Natural killer cell treated with Interleukin-12 subunit alpha and Interleukin-12 subunit beta and Interleukin-15 and Interleukin-18, amount 100 ng/mL, for 72 hours (primary cell): Measurements from ENCODE around the gene GATA5. TPM values are rescaled to one million over a fixed set of nuclear protein-coding genes. Genes with fewer than 3 reads are reported as not detected.

Source experiments
- ATAC-seq, 2 donors: fragments of 150-1000 bp; cut with Tn5 transposase in 1 of 2; sonication (Bioruptor Pico), chemical (Tn5 transposase) in 1 of 2; 2 replicates each; pipeline ENCODE4 v1.10.0; 2021
- DNase-seq: peaks from one replicate; pipeline ENCODE4 v3.0.0; 2022; ENCODE audit warnings: low spot score
- H3K27ac Mint-ChIP-seq, 2 donors: 1 replicate in 1 of 2; 2 replicates in 1 of 2; pipeline ENCODE4 v1.8.0; 2022; ENCODE audit warnings: mixed read lengths in 2 of 2, mild to moderate bottlenecking in 1 of 2, moderate library complexity in 1 of 2
- H3K27me3 Mint-ChIP-seq, 2 donors: 1 replicate in 1 of 2; 2 replicates in 1 of 2; pipeline ENCODE4 v1.8.0; 2022; ENCODE audit warnings: mixed read lengths in 2 of 2
- H3K36me3 Mint-ChIP-seq: one replicate; pipeline ENCODE4 v1.8.0; 2022; ENCODE audit warnings: mixed read lengths
- H3K4me1 Mint-ChIP-seq, 2 donors: 1 replicate in 1 of 2; 2 replicates in 1 of 2; pipeline ENCODE4 v1.8.0; 2022; ENCODE audit warnings: low read depth in 2 of 2, mixed read lengths in 2 of 2, mild to moderate bottlenecking in 1 of 2
- H3K4me3 Mint-ChIP-seq: one replicate; pipeline ENCODE4 v1.8.0; 2022; ENCODE audit warnings: mixed read lengths
- H3K9me3 Mint-ChIP-seq: 2 replicates; pipeline ENCODE4 v1.8.0; 2022; ENCODE audit warnings: mixed read lengths
- total RNA-seq, 2 donors: library from RNA; stranded (reverse); gene quantifications; one replicate each; pipeline ENCODE4 v1.2.3, GENCODE V29; 2022

GATA5 gene
- total RNA-seq, 2 donors from 2014 or later: not detected

GRCh38 chr20:62480318-62480717 is 4.5 kb upstream of the GATA5 start:
- no peak overlapping the region for H3K4me3 Mint-ChIP-seq
- H3K36me3 Mint-ChIP-seq: peaks cover 4% of the 10 kb centered on the region
- no peak overlapping the region for H3K27ac Mint-ChIP-seq
- ATAC-seq (no peak), DNase-seq (no peak)
- H3K9me3 Mint-ChIP-seq: no peaks in the 10 kb centered on the region
- peaks cover 26 to 32% of the 10 kb centered on the region in 2 donors for H3K27me3 Mint-ChIP-seq
- H3K4me1 Mint-ChIP-seq: peaks cover 0 to 11% of the 10 kb centered on the region in 2 donors

- ATAC-seq: no peak
- no peak for DNase-seq
- H3K4me1 Mint-ChIP-seq: peaks cover 0 to 11% of the 10 kb centered on the region in 2 donors
- peaks cover 26 to 32% of the 10 kb centered on the region in 2 donors for H3K27me3 Mint-ChIP-seq
- no peaks in the 10 kb centered on the region for H3K9me3 Mint-ChIP-seq
- H3K27ac Mint-ChIP-seq: no peak overlapping the region
- peaks cover 4% of the 10 kb centered on the region for H3K36me3 Mint-ChIP-seq
- H3K4me3 Mint-ChIP-seq: no peak overlapping the region
These were observed 3.9 kb upstream of the GATA5 start for GRCh38 chr20:62479656-62480055.

DNA sequence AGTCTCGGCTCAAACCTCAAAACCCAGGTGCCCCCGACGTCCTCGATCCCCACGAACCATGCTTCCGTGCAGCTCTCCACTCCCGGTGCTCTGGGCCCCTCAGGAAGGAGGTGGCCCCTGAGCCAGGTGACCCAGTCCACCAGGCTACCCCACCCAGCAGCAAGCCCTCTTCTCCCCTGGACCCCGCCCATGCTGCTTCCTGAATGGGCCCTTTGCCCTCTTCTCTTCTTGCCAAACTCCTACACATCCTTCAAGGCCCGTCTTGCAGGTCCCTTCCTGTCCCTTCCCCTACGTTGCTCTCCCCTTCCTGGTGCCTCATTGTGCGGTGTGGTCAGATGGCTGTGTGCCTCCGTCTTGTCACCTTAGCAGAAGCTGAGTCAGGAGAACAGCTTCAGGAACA is 3.4 kb upstream of the GATA5 start:
- ATAC-seq: no peak
- Mint-ChIP-seq H3K27me3 (peaks cover 26 to 32% of the 10 kb centered on the region in 2 donors), H3K4me3 (no peak overlapping the region), H3K36me3 (peaks cover 4% of the 10 kb centered on the region), H3K4me1 (peaks cover 0 to 11% of the 10 kb centered on the region in 2 donors), H3K9me3 (no peaks in the 10 kb centered on the region), H3K27ac (no peak overlapping the region)
- DNase-seq: no peak

DNA sequence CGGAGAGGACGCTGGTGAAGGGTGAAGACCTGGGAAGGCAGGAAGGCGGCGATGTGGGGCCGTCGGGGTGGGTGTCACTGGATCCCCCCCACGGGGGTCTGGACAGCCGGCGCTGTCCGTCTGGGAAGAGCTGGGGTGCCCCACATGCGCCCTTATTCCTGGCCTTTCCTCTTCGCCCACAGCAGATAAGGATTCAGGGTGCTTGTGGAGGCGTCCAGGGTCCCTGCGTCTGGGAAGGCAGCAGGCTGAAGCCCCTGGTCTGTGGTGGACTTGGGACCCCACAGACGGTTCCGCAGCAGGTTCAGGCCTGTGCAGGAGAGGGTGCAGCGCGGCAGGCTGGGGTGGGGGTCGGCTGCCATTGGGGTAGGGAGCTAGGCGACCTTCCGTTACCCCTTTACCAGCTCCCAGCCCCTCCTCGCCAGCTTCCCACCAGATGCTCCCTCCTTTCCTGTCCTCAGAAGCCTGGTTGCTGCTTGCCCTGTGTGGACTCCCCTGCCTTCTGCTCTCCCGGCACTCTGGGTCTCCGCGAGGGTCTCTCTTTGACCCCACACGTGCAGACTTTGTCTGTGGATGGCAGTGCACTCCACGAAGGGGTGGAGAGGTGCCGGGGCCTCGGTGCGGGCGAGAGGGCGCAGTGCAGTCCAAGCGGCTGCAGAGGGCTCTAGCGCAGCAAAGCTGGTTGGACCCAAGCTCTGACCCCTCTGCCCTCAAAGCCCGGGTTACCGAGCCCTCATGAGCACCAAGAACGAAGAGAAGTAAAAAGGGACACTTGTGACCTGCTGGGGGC is 2.1 kb upstream of the GATA5 start:
- H3K4me1 Mint-ChIP-seq: peaks cover 0 to 9% of the 10 kb centered on the region in 2 donors
- no peaks in the 10 kb centered on the region for H3K9me3 Mint-ChIP-seq
- DNase-seq: no peak
- H3K36me3 Mint-ChIP-seq: peaks cover 4% of the 10 kb centered on the region
- no peak overlapping the region for H3K4me3 Mint-ChIP-seq
- no peak for ATAC-seq
- no peak overlapping the region for H3K27ac Mint-ChIP-seq
- H3K27me3 Mint-ChIP-seq: peaks cover 22 to 28% of the 10 kb centered on the region in 2 donors

DNA sequence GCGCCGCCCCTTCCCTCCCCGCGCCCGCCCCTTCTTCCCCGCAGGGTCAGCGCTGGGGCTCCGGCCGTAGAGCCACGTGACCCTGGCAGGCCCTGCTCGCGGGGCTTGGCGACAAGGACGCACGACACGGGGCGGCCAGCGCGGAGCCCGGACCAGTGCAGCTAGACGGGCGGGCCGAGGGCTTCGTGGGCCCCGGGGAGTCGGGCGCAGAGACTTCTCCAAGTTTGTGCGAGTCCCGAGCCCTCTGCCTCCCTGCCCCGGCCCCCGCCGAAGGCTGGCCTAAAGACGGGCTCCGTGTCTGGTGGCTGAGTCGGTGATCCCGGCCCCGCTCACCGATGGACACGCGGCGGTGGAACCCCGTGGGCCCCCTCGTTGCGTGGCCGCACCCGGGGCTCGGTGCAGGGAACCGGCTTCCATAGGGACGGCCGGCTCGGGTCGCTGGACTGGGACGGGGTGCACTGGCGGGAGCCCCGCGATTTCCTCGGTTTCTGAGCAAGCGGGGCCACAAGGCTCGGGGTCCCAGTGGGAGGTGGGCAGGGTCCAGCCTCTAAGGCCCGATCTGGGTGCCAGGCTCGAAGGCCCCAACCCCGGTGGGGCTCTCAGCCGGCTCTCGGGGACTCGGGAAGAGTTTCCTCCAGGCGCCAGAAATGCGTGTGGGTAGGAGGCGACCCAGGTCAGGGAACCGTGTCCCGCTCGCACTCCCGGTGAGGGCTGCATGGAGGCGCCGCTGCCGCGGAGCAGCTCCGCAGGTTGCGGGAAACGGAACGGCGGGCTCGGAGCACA is 452 bp upstream of the GATA5 start:
- H3K27ac Mint-ChIP-seq: no peak overlapping the region
- no peak for DNase-seq
- H3K4me3 Mint-ChIP-seq: no peak overlapping the region
- no peak for ATAC-seq
- H3K27me3 Mint-ChIP-seq: peaks cover 24 to 25% of the 10 kb centered on the region in 2 donors
- peaks cover 0 to 4% of the 10 kb centered on the region in 2 donors for H3K4me1 Mint-ChIP-seq
- H3K36me3 Mint-ChIP-seq: peaks cover 4% of the 10 kb centered on the region
- H3K9me3 Mint-ChIP-seq: no peaks in the 10 kb centered on the region

- H3K36me3 Mint-ChIP-seq: peaks cover 4% of the 10 kb centered on the region
- H3K27ac Mint-ChIP-seq: no peak overlapping the region
- no peak for DNase-seq
- no peak for ATAC-seq
- no peaks in the 10 kb centered on the region for H3K9me3 Mint-ChIP-seq
- peaks cover 25 to 26% of the 10 kb centered on the region in 2 donors for H3K27me3 Mint-ChIP-seq
- no peak overlapping the region for H3K4me3 Mint-ChIP-seq
- peaks cover 0 to 4% of the 10 kb centered on the region in 2 donors for H3K4me1 Mint-ChIP-seq
These were observed 596 bp downstream of the GATA5 start for GRCh38 chr20:62475027-62475771.

GRCh38 chr20:62474604-62475026 is 1.2 kb downstream of the GATA5 start:
- peaks cover 4% of the 10 kb centered on the region for H3K36me3 Mint-ChIP-seq
- no peak for ATAC-seq
- peaks cover 23 to 29% of the 10 kb centered on the region in 2 donors for H3K27me3 Mint-ChIP-seq
- H3K4me3 Mint-ChIP-seq: no peak overlapping the region
- DNase-seq: no peak
- peaks cover 0 to 4% of the 10 kb centered on the region in 2 donors for H3K4me1 Mint-ChIP-seq
- no peaks in the 10 kb centered on the region for H3K9me3 Mint-ChIP-seq
- H3K27ac Mint-ChIP-seq: no peak overlapping the region

DNA sequence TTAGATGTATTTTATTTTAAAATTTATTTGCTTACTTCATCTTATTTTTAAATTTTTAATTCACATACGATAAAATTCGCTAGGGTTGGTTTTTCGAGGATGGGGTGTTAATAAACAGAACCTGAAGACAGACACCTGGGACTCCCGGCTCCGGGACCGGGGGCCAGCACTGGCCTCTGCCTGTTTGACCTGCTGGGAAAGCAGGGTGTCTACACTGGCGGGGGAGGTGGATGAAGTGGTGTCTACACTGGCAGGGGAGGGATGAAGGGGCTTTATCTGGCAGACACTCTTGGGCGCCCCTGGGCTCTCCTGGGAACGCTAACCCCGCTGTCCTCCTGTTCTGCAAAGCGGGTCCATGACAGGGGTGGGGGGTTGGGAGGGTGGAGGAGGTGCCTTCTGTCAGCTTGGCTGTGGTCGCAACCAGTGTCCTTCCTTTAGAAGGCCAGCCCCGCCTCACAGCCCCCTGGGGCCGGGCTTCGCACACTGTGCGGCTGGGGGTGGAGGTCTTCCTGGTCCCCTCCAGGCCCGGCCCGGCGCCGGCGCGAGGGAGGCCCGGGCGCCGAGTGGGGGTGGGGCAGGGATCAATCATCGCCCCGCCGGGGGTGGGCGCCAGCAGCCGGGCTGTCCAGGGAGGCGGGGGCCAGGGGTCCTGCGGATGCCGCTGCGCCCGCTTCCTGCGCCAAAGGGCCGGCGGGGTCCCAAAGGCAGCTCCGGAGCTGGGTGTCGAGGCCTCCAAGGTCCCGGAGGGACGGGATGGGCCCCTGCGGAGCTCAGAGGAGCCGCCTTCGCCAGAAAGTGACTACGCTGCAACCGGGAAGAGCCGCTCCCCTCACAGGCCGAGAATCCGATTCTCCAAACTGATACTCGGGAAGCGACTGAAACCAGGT is 1.8 kb downstream of the GATA5 start:
- ATAC-seq: no peak
- no peak overlapping the region for H3K4me3 Mint-ChIP-seq
- H3K4me1 Mint-ChIP-seq: peaks cover 0 to 4% of the 10 kb centered on the region in 2 donors
- H3K9me3 Mint-ChIP-seq: no peaks in the 10 kb centered on the region
- H3K27ac Mint-ChIP-seq: no peak overlapping the region
- peaks cover 17 to 24% of the 10 kb centered on the region in 2 donors for H3K27me3 Mint-ChIP-seq
- H3K36me3 Mint-ChIP-seq: peaks cover 4% of the 10 kb centered on the region
- DNase-seq: no peak

GRCh38 chr20:62472941-62473585 is 2.7 kb downstream of the GATA5 start:
- H3K4me3 Mint-ChIP-seq: no peak overlapping the region
- peaks cover 4% of the 10 kb centered on the region for H3K36me3 Mint-ChIP-seq
- DNase-seq (no peak), ATAC-seq (peak in 1 of 2 donors; percentile 25)
- H3K9me3 Mint-ChIP-seq: no peaks in the 10 kb centered on the region
- peaks cover 8 to 18% of the 10 kb centered on the region in 2 donors for H3K27me3 Mint-ChIP-seq
- H3K27ac Mint-ChIP-seq: no peak overlapping the region
- H3K4me1 Mint-ChIP-seq: peaks cover 0 to 4% of the 10 kb centered on the region in 2 donors

- H3K27me3 Mint-ChIP-seq: peaks cover 8 to 17% of the 10 kb centered on the region in 2 donors
- H3K9me3 Mint-ChIP-seq: no peaks in the 10 kb centered on the region
- ATAC-seq (no peak), DNase-seq (no peak)
- no peak overlapping the region for H3K4me3 Mint-ChIP-seq
- peaks cover 0 to 4% of the 10 kb centered on the region in 2 donors for H3K4me1 Mint-ChIP-seq
- no peak overlapping the region for H3K27ac Mint-ChIP-seq
- peaks cover 4% of the 10 kb centered on the region for H3K36me3 Mint-ChIP-seq
These were observed 3.5 kb downstream of the GATA5 start for GRCh38 chr20:62472138-62472940.

- no peaks in the 10 kb centered on the region for H3K4me1 Mint-ChIP-seq
- no peak overlapping the region for H3K4me3 Mint-ChIP-seq
- ATAC-seq (no peak), DNase-seq (no peak)
- peaks cover 0 to 12% of the 10 kb centered on the region in 2 donors for H3K27me3 Mint-ChIP-seq
- no peaks in the 10 kb centered on the region for H3K36me3 Mint-ChIP-seq
- no peaks in the 10 kb centered on the region for H3K9me3 Mint-ChIP-seq
- H3K27ac Mint-ChIP-seq: no peak overlapping the region
These were observed 5.3 kb downstream of the GATA5 start for GRCh38 chr20:62470459-62470858.

DNA sequence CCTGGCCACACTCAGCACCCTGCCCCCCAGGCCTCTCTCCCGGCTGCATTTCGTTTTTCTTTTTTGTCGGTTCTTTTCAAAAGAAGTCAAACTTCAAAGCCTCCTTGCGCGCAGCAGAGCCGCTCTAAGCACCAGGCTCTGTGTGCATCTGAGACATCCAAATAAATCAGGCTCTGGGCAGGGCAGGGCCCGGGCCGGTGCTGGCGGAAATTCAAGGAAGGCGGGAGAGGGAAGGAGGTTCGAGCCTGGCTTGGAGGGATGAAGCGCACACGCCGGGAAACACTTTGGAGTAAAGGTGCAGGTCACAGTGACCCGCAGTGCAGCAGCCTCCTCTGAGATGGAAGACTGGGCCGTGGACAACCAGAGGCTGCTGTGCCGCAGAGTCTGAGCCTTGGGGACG is 5.8 kb downstream of the GATA5 start:
- H3K9me3 Mint-ChIP-seq: no peaks in the 10 kb centered on the region
- no peaks in the 10 kb centered on the region for H3K36me3 Mint-ChIP-seq
- H3K4me1 Mint-ChIP-seq: no peaks in the 10 kb centered on the region
- DNase-seq (no peak), ATAC-seq (no peak)
- no peak overlapping the region for H3K27ac Mint-ChIP-seq
- H3K27me3 Mint-ChIP-seq: peaks cover 0 to 12% of the 10 kb centered on the region in 2 donors
- H3K4me3 Mint-ChIP-seq: no peak overlapping the region
